Nephron progenitor cell (in vitro differentiated cells): Measurements from ENCODE around the gene GNAT3.
A peak's percentile ranks its signal among the peaks of the same experiment; 100 is the strongest.

ENCODE experiments used
- DNase-seq: peaks from one replicate; pipeline ENCODE4 v3.0.0; 2021
- H3K27ac Mint-ChIP-seq: 2 replicates; pipeline ENCODE4 v1.8.0; 2021; ENCODE audit warnings: mild to moderate bottlenecking, moderate library complexity, mixed read lengths
- H3K27me3 Mint-ChIP-seq: 2 replicates; pipeline ENCODE4 v1.8.0; 2021; ENCODE audit warnings: mild to moderate bottlenecking, low read depth, mixed read lengths; ENCODE audit not compliant: poor library complexity
- H3K36me3 Mint-ChIP-seq: 2 replicates; pipeline ENCODE4 v1.8.0; 2021; ENCODE audit warnings: low read depth, mixed read lengths
- H3K4me1 Mint-ChIP-seq: 2 replicates; pipeline ENCODE4 v1.8.0; 2021; ENCODE audit warnings: mixed read lengths
- H3K4me3 Mint-ChIP-seq: 2 replicates; pipeline ENCODE4 v1.8.0; 2021; ENCODE audit warnings: mild to moderate bottlenecking, moderate library complexity, mixed read lengths
- H3K9me3 Mint-ChIP-seq: 2 replicates; pipeline ENCODE4 v1.8.0; 2021; ENCODE audit warnings: mild to moderate bottlenecking, moderate library complexity, mixed read lengths
- TF ChIP-seq, protein P1 (sequence below): fragments of 200-600 bp; sonication (generic); IDR thresholded peaks from 2 replicates; pipeline ENCODE4 v1.5.0; 2021; ENCODE audit warnings: antibody characterized with exemption

Gene GNAT3

GRCh38 chr7:80434047-80434446 is 77.8 kb downstream of the GNAT3 start:
- H3K4me3 Mint-ChIP-seq, result no peak overlapping the region
- no peak for DNase-seq
- no peaks in the 10 kb centered on the region for H3K36me3 Mint-ChIP-seq
- no peak overlapping the region for H3K27ac Mint-ChIP-seq
- TF ChIP-seq, protein P1, sequence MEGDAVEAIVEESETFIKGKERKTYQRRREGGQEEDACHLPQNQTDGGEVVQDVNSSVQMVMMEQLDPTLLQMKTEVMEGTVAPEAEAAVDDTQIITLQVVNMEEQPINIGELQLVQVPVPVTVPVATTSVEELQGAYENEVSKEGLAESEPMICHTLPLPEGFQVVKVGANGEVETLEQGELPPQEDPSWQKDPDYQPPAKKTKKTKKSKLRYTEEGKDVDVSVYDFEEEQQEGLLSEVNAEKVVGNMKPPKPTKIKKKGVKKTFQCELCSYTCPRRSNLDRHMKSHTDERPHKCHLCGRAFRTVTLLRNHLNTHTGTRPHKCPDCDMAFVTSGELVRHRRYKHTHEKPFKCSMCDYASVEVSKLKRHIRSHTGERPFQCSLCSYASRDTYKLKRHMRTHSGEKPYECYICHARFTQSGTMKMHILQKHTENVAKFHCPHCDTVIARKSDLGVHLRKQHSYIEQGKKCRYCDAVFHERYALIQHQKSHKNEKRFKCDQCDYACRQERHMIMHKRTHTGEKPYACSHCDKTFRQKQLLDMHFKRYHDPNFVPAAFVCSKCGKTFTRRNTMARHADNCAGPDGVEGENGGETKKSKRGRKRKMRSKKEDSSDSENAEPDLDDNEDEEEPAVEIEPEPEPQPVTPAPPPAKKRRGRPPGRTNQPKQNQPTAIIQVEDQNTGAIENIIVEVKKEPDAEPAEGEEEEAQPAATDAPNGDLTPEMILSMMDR, result no peak
- H3K27me3 Mint-ChIP-seq, result peaks cover 3% of the 10 kb centered on the region
- H3K9me3 Mint-ChIP-seq, result no peaks in the 10 kb centered on the region
- H3K4me1 Mint-ChIP-seq, result no peaks in the 10 kb centered on the region

DNA sequence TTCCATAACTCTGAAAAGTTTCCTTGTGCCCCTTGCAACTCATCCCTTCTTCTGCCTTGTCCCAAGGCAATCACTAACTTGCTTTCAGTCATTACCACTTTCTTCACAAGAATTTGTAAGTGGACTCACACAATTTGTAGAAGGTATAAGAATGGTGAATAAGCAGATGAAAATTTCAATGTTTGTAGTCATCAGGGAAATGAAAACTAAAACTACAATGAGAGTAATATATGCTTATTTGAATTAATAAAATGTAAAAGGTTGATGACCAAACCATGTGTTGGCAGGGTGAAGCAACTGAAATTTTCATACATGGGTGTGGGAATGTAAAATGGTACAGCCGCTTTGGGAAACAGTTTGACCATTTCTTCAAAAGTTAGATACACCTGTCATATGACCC is 79.7 kb downstream of the GNAT3 start:
- H3K27me3 Mint-ChIP-seq, result peaks cover 3% of the 10 kb centered on the region
- TF ChIP-seq, protein P1, result no peak
- no peaks in the 10 kb centered on the region for H3K9me3 Mint-ChIP-seq
- H3K27ac Mint-ChIP-seq, result no peak overlapping the region
- no peaks in the 10 kb centered on the region for H3K36me3 Mint-ChIP-seq
- H3K4me1 Mint-ChIP-seq, result no peaks in the 10 kb centered on the region
- H3K4me3 Mint-ChIP-seq, result no peak overlapping the region
- no peak for DNase-seq

DNA sequence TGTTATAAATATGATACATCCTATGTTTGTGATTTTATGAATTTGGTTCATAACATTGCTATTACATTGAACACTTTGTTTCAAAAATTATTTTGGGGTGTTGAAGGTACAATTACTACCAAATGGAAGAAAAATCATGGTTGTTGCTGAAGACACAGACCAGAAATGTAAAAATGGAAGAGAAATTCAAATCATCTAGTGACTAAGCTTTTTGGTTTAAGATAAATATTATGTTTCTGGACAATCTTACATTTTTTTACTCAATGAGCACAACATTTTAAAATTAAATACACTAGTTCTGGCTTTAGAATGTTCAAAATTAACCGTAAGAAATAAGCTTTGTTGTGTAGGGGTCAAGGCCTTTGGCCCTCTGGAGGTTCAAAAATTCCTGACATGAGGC is 82.7 kb downstream of the GNAT3 start:
- H3K36me3 Mint-ChIP-seq, result no peaks in the 10 kb centered on the region
- no peak for DNase-seq
- H3K27me3 Mint-ChIP-seq, result peaks cover 3% of the 10 kb centered on the region
- H3K27ac Mint-ChIP-seq, result no peak overlapping the region
- TF ChIP-seq, protein P1, result no peak
- no peak overlapping the region for H3K4me3 Mint-ChIP-seq
- no peaks in the 10 kb centered on the region for H3K4me1 Mint-ChIP-seq
- no peaks in the 10 kb centered on the region for H3K9me3 Mint-ChIP-seq

DNA sequence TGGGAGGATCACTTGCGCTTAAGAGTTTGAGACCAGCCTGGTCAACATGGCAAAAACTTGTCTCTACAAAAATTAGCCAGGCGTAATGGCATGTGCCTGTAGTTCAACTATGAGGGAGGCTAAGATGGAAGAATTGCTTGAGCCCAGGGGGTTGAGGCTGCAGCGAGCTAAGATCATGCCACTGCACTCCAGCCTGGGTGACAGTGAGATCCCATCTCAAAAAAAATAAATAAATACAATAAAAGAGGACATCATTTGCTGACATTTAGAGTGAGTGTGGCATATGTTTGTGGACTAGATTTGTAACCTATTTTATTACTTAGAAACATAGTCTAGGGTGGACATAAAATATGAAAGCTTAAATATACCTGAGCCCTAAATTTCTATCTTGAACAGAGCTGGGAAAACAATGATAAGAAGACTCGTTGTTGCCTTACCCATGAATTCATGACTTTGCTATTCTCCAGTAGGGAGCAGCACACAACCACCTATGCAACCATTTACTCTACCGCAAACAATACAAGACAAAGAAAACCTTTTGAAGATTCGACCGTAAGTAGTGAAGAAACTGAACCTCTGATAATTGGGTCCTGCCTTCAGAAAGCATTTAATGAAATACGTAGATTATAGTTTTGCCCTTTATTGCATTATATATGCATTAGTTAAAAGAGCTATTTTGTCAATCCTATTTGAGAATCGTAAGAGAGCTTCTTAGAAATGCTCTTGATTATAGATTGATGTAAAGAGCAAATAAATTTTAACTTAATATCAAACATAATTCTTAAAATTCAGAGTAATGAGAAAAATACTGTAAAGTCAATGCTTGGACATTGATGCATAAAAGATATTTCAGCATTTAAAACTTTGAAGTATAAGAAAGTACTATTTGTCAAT is 83.5 kb downstream of the GNAT3 start:
- TF ChIP-seq, protein P1, result peak; percentile 47
- no peaks in the 10 kb centered on the region for H3K4me1 Mint-ChIP-seq
- H3K27ac Mint-ChIP-seq, result no peak overlapping the region
- H3K4me3 Mint-ChIP-seq, result no peak overlapping the region
- H3K27me3 Mint-ChIP-seq, result peaks cover 3% of the 10 kb centered on the region
- no peak for DNase-seq
- no peaks in the 10 kb centered on the region for H3K9me3 Mint-ChIP-seq
- H3K36me3 Mint-ChIP-seq, result no peaks in the 10 kb centered on the region

DNA sequence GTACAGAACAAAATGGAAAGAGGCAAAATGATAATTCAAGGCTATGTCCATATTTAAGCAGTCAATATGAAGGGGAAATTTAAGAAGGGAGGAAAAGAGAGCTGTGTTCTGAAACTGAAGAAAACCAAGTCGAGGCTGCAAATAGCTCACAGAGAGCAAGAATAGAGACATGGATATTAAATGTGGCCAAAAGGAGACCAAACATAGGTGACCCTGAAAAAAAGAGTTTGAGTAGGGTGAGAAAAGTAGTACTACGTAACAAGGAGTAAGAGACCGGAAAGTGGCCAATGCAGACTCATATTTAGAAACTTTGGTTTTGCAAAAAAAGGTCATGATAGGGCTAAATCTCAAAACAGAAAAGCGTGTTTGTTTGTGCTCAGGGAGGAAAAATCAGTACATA is 84.6 kb downstream of the GNAT3 start:
- Mint-ChIP-seq H3K4me3 (no peak overlapping the region), H3K36me3 (no peaks in the 10 kb centered on the region), H3K4me1 (no peaks in the 10 kb centered on the region), H3K9me3 (no peaks in the 10 kb centered on the region), H3K27me3 (peaks cover 3% of the 10 kb centered on the region), H3K27ac (no peak overlapping the region)
- no peak for DNase-seq
- TF ChIP-seq, protein P1, result no peak

GRCh38 chr7:80420876-80421275 is 91.0 kb downstream of the GNAT3 start:
- Mint-ChIP-seq H3K4me3 (no peak overlapping the region), H3K27ac (no peak overlapping the region), H3K4me1 (no peaks in the 10 kb centered on the region), H3K36me3 (no peaks in the 10 kb centered on the region), H3K9me3 (no peaks in the 10 kb centered on the region), H3K27me3 (no peaks in the 10 kb centered on the region)
- TF ChIP-seq, protein P1, result no peak
- no peak for DNase-seq
